Measurements from ENCODE around the gene LDB2.

Gene LDB2

DNA sequence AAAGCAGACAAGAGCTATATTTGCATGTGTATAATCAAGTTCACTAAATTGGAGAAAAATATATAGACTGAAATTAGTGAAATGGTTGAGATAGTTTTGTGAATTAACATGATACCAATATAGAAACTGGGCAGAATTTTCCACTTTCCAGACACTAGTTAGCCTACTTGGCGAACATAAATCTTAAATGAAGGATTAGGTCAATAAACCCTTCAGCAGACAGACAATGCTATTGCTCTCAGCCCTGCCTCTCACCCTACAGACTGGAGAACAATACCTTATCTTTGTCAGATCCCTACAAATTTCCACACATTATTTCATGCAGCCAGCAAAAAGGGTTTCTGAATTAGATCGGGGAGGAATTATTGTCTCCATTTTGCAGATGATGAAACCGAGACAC, 435.8 kb downstream of the LDB2 start:
- no peak overlapping the region for H3K9ac ChIP-seq (ENCODE audit: low read length)
- no peak overlapping the region for H3K27ac ChIP-seq (ENCODE audit: low read depth, low read length, poor library complexity, severe bottlenecking)
- H3K4me1 ChIP-seq (ENCODE audit: insufficient read depth, low read length, severe bottlenecking): no peaks in the 10 kb centered on the region
- no peak overlapping the region for H2AFZ ChIP-seq (ENCODE audit: low read length)
- H3K9me3 ChIP-seq (ENCODE audit: low read length): no peaks in the 10 kb centered on the region
- no peaks in the 10 kb centered on the region for H4K20me1 ChIP-seq (ENCODE audit: insufficient read depth, low read length)
- H3K9me2 ChIP-seq (ENCODE audit: low read depth, low read length): no peaks in the 10 kb centered on the region
- TF ChIP-seq, protein P1, sequence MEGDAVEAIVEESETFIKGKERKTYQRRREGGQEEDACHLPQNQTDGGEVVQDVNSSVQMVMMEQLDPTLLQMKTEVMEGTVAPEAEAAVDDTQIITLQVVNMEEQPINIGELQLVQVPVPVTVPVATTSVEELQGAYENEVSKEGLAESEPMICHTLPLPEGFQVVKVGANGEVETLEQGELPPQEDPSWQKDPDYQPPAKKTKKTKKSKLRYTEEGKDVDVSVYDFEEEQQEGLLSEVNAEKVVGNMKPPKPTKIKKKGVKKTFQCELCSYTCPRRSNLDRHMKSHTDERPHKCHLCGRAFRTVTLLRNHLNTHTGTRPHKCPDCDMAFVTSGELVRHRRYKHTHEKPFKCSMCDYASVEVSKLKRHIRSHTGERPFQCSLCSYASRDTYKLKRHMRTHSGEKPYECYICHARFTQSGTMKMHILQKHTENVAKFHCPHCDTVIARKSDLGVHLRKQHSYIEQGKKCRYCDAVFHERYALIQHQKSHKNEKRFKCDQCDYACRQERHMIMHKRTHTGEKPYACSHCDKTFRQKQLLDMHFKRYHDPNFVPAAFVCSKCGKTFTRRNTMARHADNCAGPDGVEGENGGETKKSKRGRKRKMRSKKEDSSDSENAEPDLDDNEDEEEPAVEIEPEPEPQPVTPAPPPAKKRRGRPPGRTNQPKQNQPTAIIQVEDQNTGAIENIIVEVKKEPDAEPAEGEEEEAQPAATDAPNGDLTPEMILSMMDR (IDR thresholded peaks at IDR 0.05; ENCODE audit: low read length): no peak
- no peak for TF ChIP-seq EZH2 (IDR thresholded peaks at IDR 0.05; ENCODE audit: borderline replicate concordance, low read length)
- H3K36me3 ChIP-seq (ENCODE audit: insufficient read depth, low read length): no peaks in the 10 kb centered on the region
- H3K4me3 ChIP-seq (ENCODE audit: low read depth, low read length, poor library complexity, severe bottlenecking): no peak overlapping the region
- no peaks in the 10 kb centered on the region for H3K27me3 ChIP-seq (ENCODE audit: insufficient read depth, low read length)
- H3K4me2 ChIP-seq (ENCODE audit: low read length): no peak overlapping the region
- H3F3A ChIP-seq (ENCODE audit: insufficient read depth, low read length): no peaks in the 10 kb centered on the region
- no peaks in the 10 kb centered on the region for H3K79me2 ChIP-seq (ENCODE audit: insufficient read depth, low read length)

DNA sequence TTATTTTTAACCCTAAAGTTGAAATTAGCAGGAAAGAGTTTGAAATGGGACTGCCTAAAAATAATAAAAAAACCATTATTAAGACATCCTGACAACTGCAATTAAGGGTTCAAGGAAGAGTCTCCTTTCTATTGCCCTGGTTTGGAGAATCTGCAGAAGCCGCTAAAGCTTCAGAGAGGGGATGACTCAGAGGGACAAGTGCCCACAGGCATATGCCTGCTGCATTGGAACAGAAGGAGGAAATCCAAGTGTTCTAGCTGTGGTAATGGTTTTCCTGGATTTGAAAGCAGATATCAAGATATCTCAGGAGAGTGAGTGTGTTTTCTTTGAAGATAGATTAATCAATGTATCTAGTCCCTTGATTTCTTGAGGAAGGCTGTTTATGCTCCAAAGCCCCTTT, 437.1 kb downstream of the LDB2 start:
- no peaks in the 10 kb centered on the region for H4K20me1 ChIP-seq (ENCODE audit: insufficient read depth, low read length)
- no peak overlapping the region for H3K9ac ChIP-seq (ENCODE audit: low read length)
- no peaks in the 10 kb centered on the region for H3K4me1 ChIP-seq (ENCODE audit: insufficient read depth, low read length, severe bottlenecking)
- no peaks in the 10 kb centered on the region for H3F3A ChIP-seq (ENCODE audit: insufficient read depth, low read length)
- TF ChIP-seq, protein P1 (IDR thresholded peaks at IDR 0.05; ENCODE audit: low read length): no peak
- TF ChIP-seq EZH2 (IDR thresholded peaks at IDR 0.05; ENCODE audit: borderline replicate concordance, low read length): no peak
- H3K9me2 ChIP-seq (ENCODE audit: low read depth, low read length): no peaks in the 10 kb centered on the region
- H3K27me3 ChIP-seq (ENCODE audit: insufficient read depth, low read length): no peaks in the 10 kb centered on the region
- H3K4me2 ChIP-seq (ENCODE audit: low read length): no peak overlapping the region
- no peak overlapping the region for H3K4me3 ChIP-seq (ENCODE audit: low read depth, low read length, poor library complexity, severe bottlenecking)
- H3K79me2 ChIP-seq (ENCODE audit: insufficient read depth, low read length): no peaks in the 10 kb centered on the region
- no peak overlapping the region for H2AFZ ChIP-seq (ENCODE audit: low read length)
- no peaks in the 10 kb centered on the region for H3K9me3 ChIP-seq (ENCODE audit: low read length)
- no peak overlapping the region for H3K27ac ChIP-seq (ENCODE audit: low read depth, low read length, poor library complexity, severe bottlenecking)
- no peaks in the 10 kb centered on the region for H3K36me3 ChIP-seq (ENCODE audit: insufficient read depth, low read length)

DNA sequence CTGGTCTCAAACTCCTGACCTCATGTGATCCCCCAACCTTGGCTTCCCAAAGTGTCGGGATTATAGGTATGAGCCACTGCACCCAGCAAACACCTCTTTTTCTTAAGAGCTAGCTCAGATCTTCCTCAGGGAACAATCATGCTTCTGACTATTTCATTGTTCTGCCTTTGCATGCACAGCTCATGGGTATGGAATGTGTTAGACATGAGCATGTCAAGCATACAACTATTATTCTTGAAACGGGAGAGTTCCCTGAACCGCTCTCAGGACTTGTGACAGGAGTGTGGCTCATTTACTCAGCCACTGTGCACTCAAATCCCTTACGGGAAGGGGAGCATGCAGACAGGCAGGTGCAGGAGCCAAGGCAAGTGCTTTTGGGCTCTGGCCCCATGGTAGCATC, 440.5 kb downstream of the LDB2 start:
- TF ChIP-seq, protein P1 (IDR thresholded peaks at IDR 0.05; ENCODE audit: low read length): no peak
- no peak for TF ChIP-seq EZH2 (IDR thresholded peaks at IDR 0.05; ENCODE audit: borderline replicate concordance, low read length)

More for the DNA sequence above, 440.5 kb downstream of the LDB2 start:
- H3K36me3 ChIP-seq (ENCODE audit: insufficient read depth, low read length): no peaks in the 10 kb centered on the region
- H2AFZ ChIP-seq (ENCODE audit: low read length): no peak overlapping the region
- no peaks in the 10 kb centered on the region for H3F3A ChIP-seq (ENCODE audit: insufficient read depth, low read length)
- H3K9me2 ChIP-seq (ENCODE audit: low read depth, low read length): no peaks in the 10 kb centered on the region
- no peaks in the 10 kb centered on the region for H3K79me2 ChIP-seq (ENCODE audit: insufficient read depth, low read length)
- H3K4me2 ChIP-seq (ENCODE audit: low read length): no peak overlapping the region
- no peak overlapping the region for H3K9ac ChIP-seq (ENCODE audit: low read length)
- no peak overlapping the region for H3K4me3 ChIP-seq (ENCODE audit: low read depth, low read length, poor library complexity, severe bottlenecking)
- H3K4me1 ChIP-seq (ENCODE audit: insufficient read depth, low read length, severe bottlenecking): no peaks in the 10 kb centered on the region
- no peaks in the 10 kb centered on the region for H3K27me3 ChIP-seq (ENCODE audit: insufficient read depth, low read length)
- no peaks in the 10 kb centered on the region for H3K9me3 ChIP-seq (ENCODE audit: low read length)
- H3K27ac ChIP-seq (ENCODE audit: low read depth, low read length, poor library complexity, severe bottlenecking): no peak overlapping the region
- no peaks in the 10 kb centered on the region for H4K20me1 ChIP-seq (ENCODE audit: insufficient read depth, low read length)

All from OCI-LY1 (cell line).